Liver (tissue), 9 donors: ENCODE data around the gene CAMSAP1. TPM values are rescaled to one million over a fixed set of nuclear protein-coding genes. Genes with fewer than 3 reads are reported as not detected.

ENCODE experiments used
- DNase-seq: peaks from one replicate; pipeline ENCODE4 v3.0.0-alpha.2; 2017; ENCODE audit warnings: low spot score
- H3K27ac ChIP-seq, 2 donors: one replicate each; pipeline ENCODE4 v1.7.0; 2013; ENCODE audit warnings: inconsistent platforms in 2 of 2, low read length in 2 of 2, control low read depth in 1 of 2, low read depth in 1 of 2, mild to moderate bottlenecking in 1 of 2
- H3K27me3 ChIP-seq, 4 donors: one replicate each; pipeline versions ENCODE4 v1.6.1 to v1.7.0; 2013; ENCODE audit warnings: low read length in 3 of 4, inconsistent platforms in 1 of 4, mild to moderate bottlenecking in 1 of 4, moderate library complexity in 1 of 4; ENCODE audit not compliant: control insufficient read depth in 4 of 4, insufficient read depth in 4 of 4
- H3K36me3 ChIP-seq, 4 donors: one replicate each; pipeline versions ENCODE4 v1.6.1 to v1.7.0; 2013; ENCODE audit warnings: low read length in 3 of 4, mild to moderate bottlenecking in 3 of 4, low read depth in 1 of 4, moderate library complexity in 1 of 4; ENCODE audit not compliant: control insufficient read depth in 4 of 4, insufficient read depth in 3 of 4
- H3K4me1 ChIP-seq, 4 donors: one replicate each; pipeline versions ENCODE4 v1.6.1 to v1.7.0; 2013; ENCODE audit warnings: low read length in 3 of 4, mild to moderate bottlenecking in 3 of 4, moderate library complexity in 1 of 4; ENCODE audit not compliant: control insufficient read depth in 4 of 4, insufficient read depth in 4 of 4
- H3K4me3 ChIP-seq, 3 donors: one replicate each; pipeline versions ENCODE4 v1.6.1 to v1.7.0; 2013; ENCODE audit warnings: low read length in 3 of 3, control low read depth in 1 of 3, low read depth in 1 of 3, mild to moderate bottlenecking in 1 of 3
- H3K9ac ChIP-seq, 2 donors: one replicate each; pipeline ENCODE4 v1.7.0; 2013; ENCODE audit warnings: low read length in 2 of 2, mild to moderate bottlenecking in 2 of 2, moderate library complexity in 2 of 2, control low read depth in 1 of 2, low read depth in 1 of 2
- H3K9me3 ChIP-seq, 4 donors: one replicate each; pipeline versions ENCODE4 v1.6.1 to v1.7.0; 2013; ENCODE audit warnings: low read length in 3 of 4; ENCODE audit not compliant: control insufficient read depth in 4 of 4
- EGR1 ChIP-seq, 2 donors: IDR thresholded peaks; 2 replicates each; pipeline ENCODE4 v1.6.1; 2016 to 2018; ENCODE audit warnings: antibody characterized with exemption in 2 of 2, low read depth in 2 of 2
- FOXA1 ChIP-seq: IDR thresholded peaks from 2 replicates; pipeline ENCODE4 v1.6.1; 2016; ENCODE audit warnings: antibody characterized with exemption
- FOXA2 ChIP-seq: IDR thresholded peaks from 2 replicates; pipeline ENCODE4 v1.6.1; 2016; ENCODE audit warnings: antibody characterized with exemption
- GABPA ChIP-seq, 2 donors: IDR thresholded peaks in 1 of 2; conservative IDR thresholded peaks in 1 of 2; 2 replicates each; pipeline ENCODE4 v1.6.1; 2016; ENCODE audit warnings: antibody characterized with exemption in 2 of 2, mild to moderate bottlenecking in 1 of 2, moderate library complexity in 1 of 2
- HNF4A ChIP-seq, 2 donors: conservative IDR thresholded peaks; 2 replicates each; pipeline ENCODE4 v1.6.1; 2016; ENCODE audit warnings: antibody characterized with exemption in 2 of 2, mild to moderate bottlenecking in 2 of 2
- HNF4G ChIP-seq: IDR thresholded peaks from 2 replicates; pipeline ENCODE4 v1.6.1; 2016; ENCODE audit warnings: antibody characterized with exemption
- JUND ChIP-seq, 2 donors: IDR thresholded peaks; 2 replicates each; pipeline ENCODE4 v1.6.1; 2016; ENCODE audit warnings: antibody characterized with exemption in 2 of 2
- MAX ChIP-seq: IDR thresholded peaks from 2 replicates; pipeline ENCODE4 v1.6.1; 2016; ENCODE audit warnings: antibody characterized with exemption
- NR2F2 ChIP-seq: IDR thresholded peaks from 2 replicates; pipeline ENCODE4 v1.6.1; 2016; ENCODE audit warnings: antibody characterized with exemption
- RAD21 ChIP-seq, 2 donors: IDR thresholded peaks; 2 replicates each; pipeline ENCODE4 v1.6.1; 2016; ENCODE audit warnings: antibody characterized with exemption in 2 of 2, mild to moderate bottlenecking in 2 of 2
- RXRA ChIP-seq, 2 donors: IDR thresholded peaks; 2 replicates each; pipeline ENCODE4 v1.6.1; 2017 to 2018; ENCODE audit warnings: antibody characterized with exemption in 2 of 2, mild to moderate bottlenecking in 1 of 2
- SP1 ChIP-seq: IDR thresholded peaks from 2 replicates; pipeline ENCODE4 v1.6.1; 2018; ENCODE audit warnings: antibody characterized with exemption, mild to moderate bottlenecking
- TAF1 ChIP-seq: conservative IDR thresholded peaks from 2 replicates; pipeline ENCODE4 v1.6.1; 2016; ENCODE audit warnings: antibody characterized with exemption, mild to moderate bottlenecking
- YY1 ChIP-seq: IDR thresholded peaks from 2 replicates; pipeline ENCODE4 v1.6.1; 2016; ENCODE audit warnings: antibody characterized with exemption, mild to moderate bottlenecking
- WGBS: extraction: QIAGEN DNeasy Blood & Tissue Kit; methylation state at CpG from one replicate; pipeline ENCODE4 v1.1.7; 2013; 5-methylcytosine and 5-hydroxymethylcytosine counted together
- polyA plus RNA-seq, 2 donors: library from polyadenylated mRNA; stranded (reverse) in 1 of 2; unstranded in 1 of 2; fragments of 200-250 nt in 1 of 2; fragments of >200 nt in 1 of 2; fragmentation: Nextera tagmentation in 1 of 2; extraction: Ambion mirVana in 1 of 2; gene quantifications; one replicate each; pipeline versions ENCODE4 v1.2.1 to v1.2.3, GENCODE V29; 2013 to 2015
- total RNA-seq, 2 donors: library from RNA; depleted of rRNA; stranded (reverse); fragments of >200 nt; gene quantifications; one replicate each; pipeline ENCODE4 v1.2.3, GENCODE V29; 2014
- TF ChIP-seq, protein P1 (sequence below): IDR thresholded peaks from 2 replicates; pipeline ENCODE4 v1.6.1; 2016; ENCODE audit warnings: antibody characterized with exemption
- TF ChIP-seq, protein P2 (sequence below): IDR thresholded peaks from 2 replicates; pipeline ENCODE4 v1.6.1; 2016; ENCODE audit warnings: antibody characterized with exemption, mild to moderate bottlenecking
- TF ChIP-seq, protein P3 (sequence below): fragments of 150-350 bp; IDR thresholded peaks from 2 replicates; pipeline ENCODE4 v1.5.1; 2017; ENCODE audit warnings: improper control_type of control experiment, low read depth, low read length; ENCODE audit not compliant: missing input control
- donor health status: healthy.
- donor health status: healthy.
- donor health status: healthy.
- donor health status: healthy.
- donor health status: healthy.

Gene CAMSAP1
- total and polyA plus RNA-seq, 4 donors: 0.97 to 6.4 (median 5.1) TPM

- Histone ChIP-seq H3K4me3 (no peak overlapping the region), H3K27ac (no peak overlapping the region), H3K9me3 (no peaks in the 10 kb centered on the region), H3K36me3 (peaks cover 0 to 4% (median 0%) of the 10 kb centered on the region in 4 donors), H3K4me1 (no peaks in the 10 kb centered on the region), H3K27me3 (no peaks in the 10 kb centered on the region), H3K9ac (no peak overlapping the region)
- DNase-seq: no peak
- TF ChIP-seq YY1 (no peak), FOXA2 (no peak), TAF1 (no peak), RAD21 (IDR thresholded peaks at IDR 0.05) (no peak), JUND (IDR thresholded peaks at IDR 0.05) (no peak), HNF4A (conservative IDR thresholded peaks at IDR 0.05) (no peak), HNF4G (no peak), GABPA (IDR thresholded peaks at IDR 0.05 in 1 of 2, conservative IDR thresholded peaks at IDR 0.05 in 1 of 2) (no peak), SP1 (no peak), FOXA1 (no peak), EGR1 (IDR thresholded peaks at IDR 0.05; ENCODE audit: low read depth in 2 of 2) (no peak), NR2F2 (no peak), MAX (no peak), RXRA (IDR thresholded peaks at IDR 0.05) (no peak)
- TF ChIP-seq, protein P1, sequence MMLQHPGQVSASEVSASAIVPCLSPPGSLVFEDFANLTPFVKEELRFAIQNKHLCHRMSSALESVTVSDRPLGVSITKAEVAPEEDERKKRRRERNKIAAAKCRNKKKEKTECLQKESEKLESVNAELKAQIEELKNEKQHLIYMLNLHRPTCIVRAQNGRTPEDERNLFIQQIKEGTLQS: no peak
- TF ChIP-seq, protein P2, sequence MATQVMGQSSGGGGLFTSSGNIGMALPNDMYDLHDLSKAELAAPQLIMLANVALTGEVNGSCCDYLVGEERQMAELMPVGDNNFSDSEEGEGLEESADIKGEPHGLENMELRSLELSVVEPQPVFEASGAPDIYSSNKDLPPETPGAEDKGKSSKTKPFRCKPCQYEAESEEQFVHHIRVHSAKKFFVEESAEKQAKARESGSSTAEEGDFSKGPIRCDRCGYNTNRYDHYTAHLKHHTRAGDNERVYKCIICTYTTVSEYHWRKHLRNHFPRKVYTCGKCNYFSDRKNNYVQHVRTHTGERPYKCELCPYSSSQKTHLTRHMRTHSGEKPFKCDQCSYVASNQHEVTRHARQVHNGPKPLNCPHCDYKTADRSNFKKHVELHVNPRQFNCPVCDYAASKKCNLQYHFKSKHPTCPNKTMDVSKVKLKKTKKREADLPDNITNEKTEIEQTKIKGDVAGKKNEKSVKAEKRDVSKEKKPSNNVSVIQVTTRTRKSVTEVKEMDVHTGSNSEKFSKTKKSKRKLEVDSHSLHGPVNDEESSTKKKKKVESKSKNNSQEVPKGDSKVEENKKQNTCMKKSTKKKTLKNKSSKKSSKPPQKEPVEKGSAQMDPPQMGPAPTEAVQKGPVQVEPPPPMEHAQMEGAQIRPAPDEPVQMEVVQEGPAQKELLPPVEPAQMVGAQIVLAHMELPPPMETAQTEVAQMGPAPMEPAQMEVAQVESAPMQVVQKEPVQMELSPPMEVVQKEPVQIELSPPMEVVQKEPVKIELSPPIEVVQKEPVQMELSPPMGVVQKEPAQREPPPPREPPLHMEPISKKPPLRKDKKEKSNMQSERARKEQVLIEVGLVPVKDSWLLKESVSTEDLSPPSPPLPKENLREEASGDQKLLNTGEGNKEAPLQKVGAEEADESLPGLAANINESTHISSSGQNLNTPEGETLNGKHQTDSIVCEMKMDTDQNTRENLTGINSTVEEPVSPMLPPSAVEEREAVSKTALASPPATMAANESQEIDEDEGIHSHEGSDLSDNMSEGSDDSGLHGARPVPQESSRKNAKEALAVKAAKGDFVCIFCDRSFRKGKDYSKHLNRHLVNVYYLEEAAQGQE: no peak
- TF ChIP-seq, protein P3, sequence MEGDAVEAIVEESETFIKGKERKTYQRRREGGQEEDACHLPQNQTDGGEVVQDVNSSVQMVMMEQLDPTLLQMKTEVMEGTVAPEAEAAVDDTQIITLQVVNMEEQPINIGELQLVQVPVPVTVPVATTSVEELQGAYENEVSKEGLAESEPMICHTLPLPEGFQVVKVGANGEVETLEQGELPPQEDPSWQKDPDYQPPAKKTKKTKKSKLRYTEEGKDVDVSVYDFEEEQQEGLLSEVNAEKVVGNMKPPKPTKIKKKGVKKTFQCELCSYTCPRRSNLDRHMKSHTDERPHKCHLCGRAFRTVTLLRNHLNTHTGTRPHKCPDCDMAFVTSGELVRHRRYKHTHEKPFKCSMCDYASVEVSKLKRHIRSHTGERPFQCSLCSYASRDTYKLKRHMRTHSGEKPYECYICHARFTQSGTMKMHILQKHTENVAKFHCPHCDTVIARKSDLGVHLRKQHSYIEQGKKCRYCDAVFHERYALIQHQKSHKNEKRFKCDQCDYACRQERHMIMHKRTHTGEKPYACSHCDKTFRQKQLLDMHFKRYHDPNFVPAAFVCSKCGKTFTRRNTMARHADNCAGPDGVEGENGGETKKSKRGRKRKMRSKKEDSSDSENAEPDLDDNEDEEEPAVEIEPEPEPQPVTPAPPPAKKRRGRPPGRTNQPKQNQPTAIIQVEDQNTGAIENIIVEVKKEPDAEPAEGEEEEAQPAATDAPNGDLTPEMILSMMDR: no peak
- 90% methylated on average over 27 of the region's 27 CpGs for WGBS
Observed at GRCh38 chr9:135924628-135925338, 17.4 kb upstream of the CAMSAP1 start.

DNA sequence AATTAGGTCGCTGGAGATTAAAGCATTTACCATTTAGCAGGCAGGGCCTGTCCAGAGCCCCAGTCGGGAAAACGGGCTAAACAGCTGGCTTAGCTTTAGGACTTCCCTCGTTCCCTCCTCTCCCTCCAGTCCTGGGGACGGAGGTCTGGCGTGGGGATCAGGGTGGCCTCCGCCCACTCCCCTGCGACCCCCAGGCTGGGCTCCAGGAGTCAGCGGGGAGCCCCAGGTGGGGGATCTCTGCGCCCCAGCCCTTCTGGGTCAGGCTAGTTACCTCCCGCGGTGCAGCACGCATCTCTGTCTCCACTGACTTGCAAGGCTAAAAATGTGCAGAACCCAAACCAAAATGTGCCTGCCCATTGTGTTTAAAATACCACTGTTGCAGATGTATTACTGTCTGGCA is 16.2 kb upstream of the CAMSAP1 start:
- Histone ChIP-seq H3K27ac (no peak overlapping the region), H3K4me1 (no peaks in the 10 kb centered on the region), H3K9ac (no peak overlapping the region), H3K36me3 (peaks cover 0 to 4% (median 0%) of the 10 kb centered on the region in 4 donors), H3K4me3 (no peak overlapping the region), H3K27me3 (no peaks in the 10 kb centered on the region), H3K9me3 (peaks cover 4 to 9% (median 8%) of the 10 kb centered on the region in 4 donors)
- no peak for TF ChIP-seq RAD21 (IDR thresholded peaks at IDR 0.05)
- DNase-seq: no peak
- WGBS: 97% methylated on average over 13 of the region's 13 CpGs
